Heart right ventricle (tissue), 16 donors: ENCODE results near the gene CDKN2B-AS1. TPM values are rescaled to one million over a fixed set of nuclear protein-coding genes. Genes with fewer than 3 reads are reported as not detected.

ENCODE experiments used
- ATAC-seq, 8 donors: fragments of 200-7000 bp; cut with Tn5 transposase; one replicate each; pipeline ENCODE4 v1.9.1; 2020; ENCODE audit warnings: mild to moderate bottlenecking in 8 of 8, moderate library complexity in 8 of 8, moderate number of reproducible peaks in 1 of 8
- DNase-seq, 2 donors: peaks; one replicate each; pipeline ENCODE4 v3.0.0-alpha.2; 2020
- H3K27ac ChIP-seq, 10 donors: fragments of 200-600 bp; sonication (generic) in 2 of 10; one replicate each; pipeline versions ENCODE4 v1.5.0 to v1.8.0; 2020 to 2022; ENCODE audit warnings: mild to moderate bottlenecking in 3 of 10
- H3K27me3 ChIP-seq, 7 donors: fragments of 200-600 bp; one replicate each; pipeline ENCODE4 v1.8.0; 2021 to 2022; ENCODE audit warnings: mild to moderate bottlenecking in 2 of 7
- H3K36me3 ChIP-seq, 9 donors: fragments of 200-600 bp; sonication (generic) in 1 of 9; one replicate each; pipeline versions ENCODE4 v1.5.0 to v1.8.0; 2020 to 2022; ENCODE audit warnings: mild to moderate bottlenecking in 2 of 9
- H3K4me1 ChIP-seq, 9 donors: fragments of 200-600 bp; sonication (generic) in 1 of 9; one replicate each; pipeline versions ENCODE4 v1.5.0 to v1.8.0; 2020 to 2022; ENCODE audit warnings: mild to moderate bottlenecking in 4 of 9
- H3K4me3 ChIP-seq, 10 donors: fragments of 200-600 bp; sonication (generic) in 2 of 10; one replicate each; pipeline versions ENCODE4 v1.5.0 to v1.8.0; 2020 to 2022; ENCODE audit warnings: mild to moderate bottlenecking in 7 of 10, moderate library complexity in 2 of 10
- H3K9me3 ChIP-seq, 11 donors: fragments of 200-600 bp in 10 of 11; sonication (generic) in 2 of 11; one replicate each; pipeline versions ENCODE4 v1.5.0 to v1.8.0; 2013 to 2022; ENCODE audit warnings: mild to moderate bottlenecking in 2 of 11, control low read depth in 1 of 11, moderate library complexity in 1 of 11
- CTCF ChIP-seq, 9 donors: fragments of 200-600 bp; sonication (generic) in 2 of 9; IDR thresholded peaks; one replicate each; pipeline versions ENCODE4 v1.5.0 to v1.8.0; 2021 to 2022; ENCODE audit warnings: antibody characterized with exemption in 9 of 9, mild to moderate bottlenecking in 5 of 9, moderate library complexity in 1 of 9
- WGBS, 2 donors: extraction: QIAGEN DNeasy Blood & Tissue Kit; methylation state at CpG; one replicate each; pipeline ENCODE4 v1.1.7; 2013; ENCODE audit warnings: inconsistent platforms in 1 of 2; 5-methylcytosine and 5-hydroxymethylcytosine counted together
- intact Hi-C, 10 donors: fragments of 100-400 bp; cut with DNase I; formaldehyde crosslinking; loops; one replicate each; pipeline versions ENCODE4 v1.11.1 to v1.14.2; 2022
- polyA plus RNA-seq, 2 donors: library from polyadenylated mRNA; stranded (reverse); fragments of 200-250 nt; gene quantifications; one replicate each; pipeline ENCODE4 v1.2.3, GENCODE V29; 2013
- total RNA-seq, 10 donors: library from RNA; stranded (reverse); fragmentation: NEBNext Ultra II Directional in 3 of 10; extraction: Animal tissue kit (Norgen Biotek cat#: 25700) in 3 of 10; gene quantifications; one replicate each; pipeline versions ENCODE4 v1.2.1 to v1.2.4, GENCODE V29; 2021 to 2023
- donor health status: Arrhythmogenic right ventricular cardiomyopathy.
- donor health status: ischemic (EF 13 %, LVEDD 7.1; RV severe dilation, severe dysfunction).
- donor health status: healthy with polysubstance abuse.
- donor health status: DM: no; HTN: yes; CAD: no.
- donor health status: DM: no; HTN: no; CAD: no.
- donor health status: ischemic (EF 25% LVEDD 6.9; RV normal size, moderate dysfunction).
- donor health status: ischemic (EF 25% LVEDD 5.7; RV mildly dilated, moderate dysfunction).
- donor health status: healthy.
- donor health status: DM: yes; HTN: yes; CAD: no.
- donor health status: Ischemic cardiomyopathy.
- donor health status: ischemic (EF 35%, LVEDD 5.7; RV mildly dilated, moderate dysfunction).
- donor health status: nonischemic (EF 11% LVEDD 7.7; RV severe dilation, severe dysfunction).
- donor health status: DM: yes; HTN: yes; CAD: no.
- donor health status: PGD.
- donor health status: ischemic (EF 29% LVEDD 5.4; RV normal size, mild dysfunction).
- donor health status: nonischemic (EF 23%, LVEDD 6.1; RV moderate dilation, normal function).

CDKN2B-AS1 gene
- total and polyA plus RNA-seq, 12 donors: 0.14 to 0.45 (median 0.30) TPM; not detected in 9

- ATAC-seq: no peak
- no peaks in the 10 kb centered on the region for H3K36me3 ChIP-seq
- no peak overlapping the region for H3K4me3 ChIP-seq
- 54 to 69% methylated on average over 6 of the region's 6 CpGs for WGBS, 2 donors
- H3K4me1 ChIP-seq: peaks cover 0 to 6% (median 0%) of the 10 kb centered on the region in 9 donors
- peaks cover 0 to 17% (median 4%) of the 10 kb centered on the region in 11 donors for H3K9me3 ChIP-seq
- intact Hi-C loops: loop anchor here in 2 of 10 donors (5.0 to 10.0 kb wide), 2 partner anchors 50 to 307 kb away; no protein-coding TSS in a partner anchor
- H3K27me3 ChIP-seq: peaks cover 0 to 3% (median 0%) of the 10 kb centered on the region in 7 donors
- H3K27ac ChIP-seq: no peak overlapping the region
- no peak for TF ChIP-seq CTCF (IDR thresholded peaks at IDR 0.05)
- DNase-seq: no peak
Measured at GRCh38 chr9:22124263-22125011, 129.8 kb downstream of the CDKN2B-AS1 start.

- H3K27ac ChIP-seq: no peak overlapping the region
- no peaks in the 10 kb centered on the region for H3K36me3 ChIP-seq
- DNase-seq (no peak), ATAC-seq (no peak)
- peaks cover 0 to 6% (median 0%) of the 10 kb centered on the region in 9 donors for H3K4me1 ChIP-seq
- no peak overlapping the region for H3K4me3 ChIP-seq
- intact Hi-C loops: loop anchor here in 1 of 10 donors (10.0 kb wide), 1 partner anchor 54 kb away; no protein-coding TSS in a partner anchor
- WGBS, 2 donors: 18 to 26% methylated on average over 1 of the region's 1 CpG
- no peaks in the 10 kb centered on the region for H3K27me3 ChIP-seq
- no peak for TF ChIP-seq CTCF (IDR thresholded peaks at IDR 0.05)
- H3K9me3 ChIP-seq: peaks cover 0 to 2% (median 0%) of the 10 kb centered on the region in 11 donors
Measured at GRCh38 chr9:22129133-22129532, 134.5 kb downstream of the CDKN2B-AS1 start.

- ATAC-seq (no peak), DNase-seq (no peak)
- Histone ChIP-seq H3K27me3 (no peaks in the 10 kb centered on the region), H3K27ac (no peak overlapping the region), H3K36me3 (no peaks in the 10 kb centered on the region), H3K9me3 (no peaks in the 10 kb centered on the region), H3K4me1 (peaks cover 0 to 6% (median 0%) of the 10 kb centered on the region in 9 donors), H3K4me3 (no peak overlapping the region)
- intact Hi-C loops: loop anchor here in 1 of 10 donors (10.0 kb wide), 1 partner anchor 55 kb away; no protein-coding TSS in a partner anchor
- 80 to 87% methylated on average over 3 of the region's 3 CpGs for WGBS, 2 donors
- TF ChIP-seq CTCF (IDR thresholded peaks at IDR 0.05): no peak
Measured at GRCh38 chr9:22129633-22130032, 135.0 kb downstream of the CDKN2B-AS1 start.

- Histone ChIP-seq H3K36me3 (no peaks in the 10 kb centered on the region), H3K4me1 (peaks cover 0 to 6% (median 0%) of the 10 kb centered on the region in 9 donors), H3K9me3 (no peaks in the 10 kb centered on the region), H3K27ac (no peak overlapping the region), H3K27me3 (no peaks in the 10 kb centered on the region), H3K4me3 (no peak overlapping the region)
- TF ChIP-seq CTCF (IDR thresholded peaks at IDR 0.05): no peak
- intact Hi-C loops: no loop called here
- no peak for DNase-seq
- no peak for ATAC-seq
Measured at GRCh38 chr9:22131817-22132216, 137.2 kb downstream of the CDKN2B-AS1 start.
